HepG2 (cell line): ENCODE results near the gene IST1.

Experiments
- BCL6 ChIP-seq: IDR thresholded peaks from 2 replicates; pipeline ENCODE4 v1.6.1; 2016; ENCODE audit warnings: missing genetic modification reagents, missing compliant biosample characterization
- DPF2 ChIP-seq: sonication (generic); formaldehyde crosslinking; IDR thresholded peaks from 2 replicates; pipeline ENCODE4 v1.4.0; 2020; ENCODE audit warnings: mild to moderate bottlenecking, low read depth, missing genetic modification reagents, borderline replicate concordance
- FOXK2 ChIP-seq: fragments of 450-650 bp; IDR thresholded peaks from 2 replicates; pipeline ENCODE4 v1.6.1; 2016
- FOXM1 ChIP-seq: sonication (generic); formaldehyde crosslinking; IDR thresholded peaks from 2 replicates; pipeline ENCODE4 v1.5.0; 2020; ENCODE audit warnings: missing genetic modification reagents
- MTA3 ChIP-seq: sonication (generic); formaldehyde crosslinking; IDR thresholded peaks from 2 replicates; pipeline ENCODE4 v1.4.0; 2020; ENCODE audit warnings: missing genetic modification reagents
- RERE ChIP-seq: IDR thresholded peaks from 2 replicates; pipeline ENCODE4 v1.6.1; 2016; ENCODE audit warnings: low read depth, missing genetic modification reagents, missing compliant biosample characterization
- TARDBP ChIP-seq: sonication (generic); formaldehyde crosslinking; IDR thresholded peaks from 2 replicates; pipeline ENCODE4 v1.8.0; 2022; ENCODE audit warnings: mild to moderate bottlenecking, missing genetic modification reagents
- ZBTB7B ChIP-seq: sonication (generic); formaldehyde crosslinking; IDR thresholded peaks from 2 replicates; pipeline ENCODE4 v1.4.0; 2020; ENCODE audit warnings: missing genetic modification reagents
- ZNF318 ChIP-seq: sonication (generic); formaldehyde crosslinking; IDR thresholded peaks from 2 replicates; pipeline ENCODE4 v1.4.0; 2020; ENCODE audit warnings: mild to moderate bottlenecking, missing genetic modification reagents
- ZNF333 ChIP-seq: sonication (generic); formaldehyde crosslinking; IDR thresholded peaks from 2 replicates; pipeline ENCODE4 v1.4.0; 2020; ENCODE audit warnings: mild to moderate bottlenecking, missing genetic modification reagents, borderline replicate concordance
- ZNF556 ChIP-seq: sonication (generic); formaldehyde crosslinking; IDR thresholded peaks from 2 replicates; pipeline ENCODE4 v1.4.0; 2020; ENCODE audit warnings: mild to moderate bottlenecking, missing genetic modification reagents, borderline replicate concordance
- ZNF563 ChIP-seq: sonication (generic); formaldehyde crosslinking; IDR thresholded peaks from 2 replicates; pipeline ENCODE4 v1.8.0; 2022; ENCODE audit warnings: mild to moderate bottlenecking, moderate library complexity, missing genetic modification reagents
- TF ChIP-seq, protein P1 (sequence below), 2 experiments: sonication (generic) in 1 of 2; formaldehyde crosslinking in 1 of 2; IDR thresholded peaks; 2 replicates each; pipeline versions ENCODE4 v1.5.1 to v1.6.1; 2011 to 2020; ENCODE audit warnings: borderline replicate concordance in 1 of 2, low read depth in 1 of 2, low read length in 1 of 2, mild to moderate bottlenecking in 1 of 2, missing genetic modification reagents in 1 of 2, moderate library complexity in 1 of 2

GRCh38 chr16:71972356-71972755 lies 77.0 kb downstream of the IST1 start:
- TF ChIP-seq ZNF563 (CRISPR knock-in tag) (no peak), ZNF318 (CRISPR knock-in tag) (no peak), ZBTB7B (CRISPR knock-in tag) (no peak), TARDBP (CRISPR knock-in tag) (no peak), ZNF556 (no peak), BCL6 (CRISPR knock-in tag) (no peak), MTA3 (CRISPR knock-in tag) (no peak), RERE (CRISPR knock-in tag) (no peak), DPF2 (CRISPR knock-in tag) (no peak), ZNF333 (CRISPR knock-in tag) (no peak), FOXK2 (no peak), FOXM1 (no peak)
- TF ChIP-seq, protein P1, sequence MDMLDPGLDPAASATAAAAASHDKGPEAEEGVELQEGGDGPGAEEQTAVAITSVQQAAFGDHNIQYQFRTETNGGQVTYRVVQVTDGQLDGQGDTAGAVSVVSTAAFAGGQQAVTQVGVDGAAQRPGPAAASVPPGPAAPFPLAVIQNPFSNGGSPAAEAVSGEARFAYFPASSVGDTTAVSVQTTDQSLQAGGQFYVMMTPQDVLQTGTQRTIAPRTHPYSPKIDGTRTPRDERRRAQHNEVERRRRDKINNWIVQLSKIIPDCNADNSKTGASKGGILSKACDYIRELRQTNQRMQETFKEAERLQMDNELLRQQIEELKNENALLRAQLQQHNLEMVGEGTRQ (IDR thresholded peaks at IDR 0.05; ENCODE audit: low read depth, low read length), result no peak
- TF ChIP-seq, protein P1 (CRISPR knock-in tag; IDR thresholded peaks at IDR 0.05; ENCODE audit: borderline replicate concordance), result no peak
